NCI-H1930 (cell line): ENCODE measurements around the gene NFE2L2.
"Not testable (repeated sequence)": the region's sequence is repeated elsewhere in the genome, so short reads cannot be mapped to it uniquely, and the experiment has no call there.

Experiments used
- DNase-seq, 2 experiments: peaks; one replicate each; lab custom pipeline; 2025; lab: John Stamatoyannopoulos, UW

Gene NFE2L2

GRCh38 chr2:177281400-177282180 lies 17.1 kb upstream of the NFE2L2 start:
- DNase-seq, result no peak

- DNase-seq, result no peak
Observed at GRCh38 chr2:177279847-177280246, 15.3 kb upstream of the NFE2L2 start.

GRCh38 chr2:177275743-177276055 lies 11.2 kb upstream of the NFE2L2 start:
- no peak for DNase-seq

DNA sequence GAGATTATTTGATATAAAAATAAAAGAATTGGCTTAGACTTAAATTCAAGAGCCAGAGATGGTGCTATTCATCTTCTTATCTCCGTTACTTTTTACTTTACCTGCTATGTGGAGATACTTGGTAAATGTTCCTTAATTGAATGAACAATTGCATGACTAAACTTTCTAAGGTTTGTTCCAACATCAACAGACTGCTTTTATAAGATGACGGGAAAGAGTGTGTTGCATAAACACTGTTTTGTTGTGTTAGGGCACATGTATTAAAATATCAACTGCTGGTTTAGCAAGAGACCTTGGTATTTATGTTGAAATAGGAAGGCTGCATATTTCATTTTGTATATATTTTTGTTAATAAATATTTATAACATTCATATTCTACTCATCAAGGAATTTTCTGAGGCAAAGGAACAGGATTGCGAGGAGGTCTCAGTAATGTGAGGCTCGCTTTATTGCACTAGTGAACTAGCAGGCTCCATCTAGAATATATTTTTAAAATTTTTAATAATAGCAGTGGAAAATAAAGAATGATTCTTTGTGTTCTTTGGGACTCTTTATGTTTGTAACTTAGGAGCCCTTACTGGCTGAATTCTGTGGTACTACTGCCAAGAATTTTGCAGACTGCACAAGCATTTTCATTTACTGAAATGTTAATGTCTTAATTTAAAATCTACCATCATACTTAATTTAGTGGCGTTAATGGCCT lies 10.7 kb upstream of the NFE2L2 start:
- no peak for DNase-seq

- DNase-seq, result no peak
Observed at GRCh38 chr2:177273408-177273807, 8.9 kb upstream of the NFE2L2 start.

- DNase-seq, result no peak
Observed at GRCh38 chr2:177272765-177273164, 8.2 kb upstream of the NFE2L2 start.

DNA sequence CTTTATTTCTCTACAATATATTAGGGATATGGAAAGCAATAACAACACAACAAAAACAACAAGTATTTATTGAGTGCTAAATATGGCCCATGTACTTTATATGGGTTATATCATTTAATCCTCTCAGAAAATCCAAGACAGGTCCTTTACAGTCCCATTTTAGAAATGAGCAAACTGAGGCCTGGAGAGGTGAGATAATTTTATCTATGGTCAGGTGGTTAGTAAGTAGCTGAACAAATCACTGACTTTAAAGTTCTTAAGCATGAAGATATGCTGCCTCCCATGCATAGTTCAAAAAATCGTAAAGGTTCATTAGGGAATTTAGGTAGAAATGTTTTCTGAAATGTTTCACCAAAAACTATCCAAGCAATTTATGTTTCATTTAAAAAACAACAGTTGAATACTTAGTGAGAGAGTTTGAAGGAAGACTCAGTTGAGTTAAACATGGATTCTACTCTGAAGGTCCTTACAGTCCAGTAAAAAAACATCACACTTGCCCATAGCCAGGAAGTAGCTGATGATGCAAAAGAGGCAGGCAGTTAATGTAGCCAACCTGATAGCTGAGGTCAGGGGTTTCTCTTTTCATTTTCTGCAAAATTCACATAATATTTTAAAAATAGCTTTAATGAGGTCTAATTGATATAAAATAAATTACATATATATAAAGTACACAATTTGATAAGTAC lies 7.6 kb upstream of the NFE2L2 start:
- no peak for DNase-seq

GRCh38 chr2:177270531-177270930 lies 6.0 kb upstream of the NFE2L2 start:
- DNase-seq, result no peak

DNA sequence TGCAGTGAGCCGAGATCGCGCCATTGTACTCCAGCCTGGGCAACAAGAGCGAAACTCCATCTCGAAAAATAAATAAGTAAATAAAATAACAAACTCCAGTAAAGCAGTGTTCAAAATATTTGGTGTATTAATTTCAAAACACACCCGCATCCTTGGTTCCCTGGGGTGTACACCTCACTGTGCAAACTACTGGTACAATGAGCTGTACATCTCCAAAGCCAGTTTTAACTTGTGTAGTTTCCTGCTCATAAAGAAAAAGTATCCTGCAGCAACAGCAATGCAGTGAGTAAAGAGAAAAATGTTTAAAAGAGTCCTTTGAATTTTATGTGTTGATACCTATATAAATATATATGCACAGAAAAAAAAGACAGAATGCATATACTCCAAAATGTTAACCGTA lies 4.4 kb upstream of the NFE2L2 start:
- no peak for DNase-seq

- DNase-seq, result no peak
Observed at GRCh38 chr2:177268187-177268871, 3.8 kb upstream of the NFE2L2 start.

DNA sequence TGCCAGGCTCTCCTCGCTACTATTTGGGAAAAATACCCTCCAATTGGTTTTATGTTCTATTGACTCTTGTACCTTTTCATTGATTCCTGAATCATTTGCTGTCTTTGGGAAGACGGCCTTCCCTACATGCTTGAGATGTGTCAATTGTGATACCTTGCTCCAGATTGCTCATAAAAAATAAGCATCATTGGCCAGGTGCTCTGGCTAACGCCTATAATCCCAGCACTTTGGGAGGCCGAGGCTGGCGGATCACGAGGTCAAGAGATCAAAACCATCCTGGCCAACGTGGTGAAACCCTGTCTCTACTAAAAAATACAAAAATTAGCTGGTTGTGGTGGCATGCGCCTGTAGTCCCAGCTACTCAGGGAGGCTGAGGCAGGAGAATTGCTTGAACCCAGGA lies 2.4 kb upstream of the NFE2L2 start:
- DNase-seq, result not testable (repeated sequence)

DNA sequence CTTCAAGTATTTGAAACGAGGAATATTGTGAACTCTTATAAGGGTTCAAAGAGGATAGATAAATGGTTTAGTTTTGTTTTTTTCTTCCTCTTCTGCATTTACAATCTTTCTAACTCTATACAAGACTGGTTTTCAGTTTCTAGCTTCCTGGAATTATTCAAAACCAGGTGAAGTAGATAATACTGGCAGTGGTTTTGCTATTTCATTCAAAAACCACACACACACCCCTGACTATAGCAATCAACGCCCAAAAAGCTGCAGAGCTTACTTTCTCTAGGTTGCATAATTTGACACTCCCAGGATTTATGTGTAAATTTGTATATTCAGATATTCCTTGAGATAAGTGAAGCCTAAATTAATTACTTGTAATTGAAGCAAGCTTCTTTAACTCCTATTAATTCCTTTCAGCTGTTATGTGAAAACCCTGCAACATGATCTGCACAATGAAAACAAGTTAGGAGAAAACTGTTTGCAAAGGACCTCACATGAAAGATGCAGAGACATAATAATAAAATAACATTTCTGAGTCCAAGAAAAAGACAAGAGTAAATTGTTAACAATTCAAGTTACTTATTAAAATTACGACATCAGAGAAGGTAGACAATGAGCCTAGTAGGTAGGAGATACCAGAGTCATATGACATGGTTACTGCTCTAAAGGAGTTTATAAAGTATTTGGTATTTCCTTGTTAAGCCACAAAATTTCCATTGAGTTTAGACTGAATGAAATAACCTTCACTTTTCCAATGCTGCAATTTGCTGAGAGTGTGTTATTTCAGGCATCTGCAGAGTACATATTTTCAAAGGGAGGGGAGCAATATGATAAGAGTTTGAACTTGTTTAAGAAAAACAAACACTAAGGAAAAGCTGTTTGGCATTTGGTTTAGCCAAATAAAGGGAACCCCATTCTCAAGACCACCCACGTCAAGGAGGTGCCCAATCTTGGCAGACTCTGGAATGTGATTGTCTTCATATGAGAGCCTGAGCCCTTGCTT lies 1.6 kb upstream of the NFE2L2 start:
- DNase-seq, result no peak

GRCh38 chr2:177264209-177264692 lies 276 bp downstream of the NFE2L2 start:
- peak in 1 of 2 experiments; percentile 21 for DNase-seq

DNA sequence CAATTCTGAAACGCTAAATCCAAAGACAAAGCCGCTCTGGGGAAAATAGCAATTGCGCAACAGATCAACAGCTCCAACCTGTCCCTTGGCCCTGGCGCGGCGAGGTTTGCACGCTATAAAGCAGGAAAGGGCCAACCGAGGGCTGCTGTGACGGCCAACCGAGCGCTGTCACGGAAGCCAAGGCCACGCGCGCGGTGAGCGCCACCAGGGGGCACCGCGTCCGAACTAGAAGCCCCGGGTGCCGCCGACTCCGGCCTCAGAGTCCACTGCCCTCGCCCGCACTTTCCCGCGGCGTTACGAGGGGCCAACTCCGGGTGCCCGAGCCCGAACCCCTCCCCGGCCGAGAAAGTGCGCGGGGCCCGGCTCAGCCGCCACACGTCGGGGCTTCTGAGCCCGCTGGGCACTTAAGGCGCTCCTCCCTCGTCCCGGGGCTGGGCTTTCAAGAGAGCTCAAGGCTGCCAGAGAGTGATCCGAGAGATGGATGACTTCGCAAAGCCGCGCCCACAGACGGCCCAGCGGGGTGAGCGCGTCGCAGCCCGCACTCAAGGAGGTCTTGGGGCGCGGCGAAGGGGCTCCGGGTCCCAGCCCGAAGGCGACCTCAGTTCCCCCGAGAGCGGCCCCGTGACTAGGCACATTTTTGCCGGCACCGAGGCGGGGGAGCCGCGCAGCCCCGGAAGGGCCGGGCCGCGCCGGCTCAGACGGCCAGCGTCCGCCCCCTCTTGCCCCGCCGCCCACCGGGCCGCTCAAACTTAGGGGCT lies 897 bp downstream of the NFE2L2 start:
- DNase-seq, result peak; percentile 91 to 99

DNA sequence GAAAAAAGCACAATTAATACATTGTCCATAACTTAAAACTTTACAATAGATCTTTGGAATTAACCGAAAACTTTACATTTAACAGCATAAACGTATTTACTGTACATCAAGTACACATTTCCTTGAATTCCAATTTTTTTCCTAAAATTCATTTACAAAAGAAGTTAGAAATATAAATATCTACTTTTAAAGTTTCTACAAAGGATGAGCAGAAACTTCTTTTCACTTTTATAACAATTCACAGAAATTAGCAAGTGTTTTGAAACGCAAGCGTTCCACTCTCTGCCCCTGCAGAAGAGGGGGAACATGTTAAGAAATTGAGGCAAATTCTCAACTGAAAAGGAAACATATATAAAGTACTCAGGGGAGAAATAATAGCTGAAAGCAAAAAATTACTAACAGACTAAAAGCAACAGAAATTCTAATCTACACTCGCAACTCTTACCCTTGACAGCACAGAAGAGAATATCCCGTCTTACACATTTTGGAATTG lies 1.5 kb downstream of the NFE2L2 start:
- DNase-seq, result no peak

DNA sequence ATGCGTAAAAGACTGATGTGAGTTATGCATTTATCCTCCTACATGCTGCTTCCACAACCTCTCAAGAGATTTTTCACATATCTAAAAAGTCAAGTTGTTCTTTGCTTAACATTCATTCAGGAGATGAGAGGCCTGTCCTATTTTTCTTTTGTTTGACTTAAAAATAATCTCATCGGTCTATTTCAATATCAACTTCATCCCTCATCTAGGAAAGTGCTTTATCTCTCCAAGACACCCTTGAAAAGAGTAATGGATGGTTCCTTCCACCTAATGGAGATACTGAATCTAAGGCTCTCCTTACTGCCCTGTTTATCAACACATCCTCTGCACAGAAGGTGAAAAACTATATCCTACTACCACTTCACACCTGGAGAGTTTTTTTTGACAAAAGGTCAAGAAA lies 2.4 kb downstream of the NFE2L2 start:
- no peak for DNase-seq

GRCh38 chr2:177261116-177262060 lies 3.1 kb downstream of the NFE2L2 start:
- DNase-seq, result no peak

DNA sequence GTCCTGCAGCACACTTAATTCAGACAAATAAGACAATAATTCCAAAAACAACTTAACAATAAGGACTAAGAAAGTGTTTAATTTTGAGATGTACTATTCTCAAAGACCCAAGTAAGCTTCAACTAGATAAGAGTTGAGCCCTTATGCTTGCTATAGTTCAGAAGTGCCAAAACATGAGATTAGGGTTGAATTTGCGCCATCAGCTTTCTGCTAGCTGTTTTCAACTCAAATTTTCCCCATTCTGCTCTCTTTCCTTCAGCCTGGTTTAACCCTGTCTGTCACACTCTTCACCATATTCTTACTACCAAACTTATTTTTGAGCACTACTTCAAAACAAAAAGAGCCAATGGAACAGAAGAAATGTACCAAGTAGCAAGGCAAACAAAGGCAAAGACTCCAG lies 4.1 kb downstream of the NFE2L2 start:
- no peak for DNase-seq

DNA sequence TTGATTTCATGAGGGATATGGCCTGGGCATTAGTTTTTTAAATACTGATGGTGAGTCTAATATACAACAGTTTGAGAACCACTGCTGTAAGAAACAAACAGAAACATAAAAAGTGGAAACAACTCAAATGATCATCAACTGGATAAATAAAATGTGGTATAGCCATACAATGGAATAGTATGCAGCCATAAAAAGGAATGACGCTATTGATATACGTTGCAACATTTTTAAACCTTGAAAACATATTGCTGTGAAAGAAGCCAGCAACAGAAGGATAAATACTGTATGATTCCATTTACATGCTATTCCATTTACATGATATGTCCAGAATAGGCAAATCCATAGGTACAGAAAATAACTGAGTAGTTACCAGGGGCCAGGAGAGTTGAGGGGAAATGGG lies 6.5 kb downstream of the NFE2L2 start:
- no peak for DNase-seq
